Progenitor cell of endocrine pancreas (in vitro differentiated cells): Measurements from ENCODE around the gene IQCE. TPM values are rescaled to one million over a fixed set of nuclear protein-coding genes. Genes with fewer than 3 reads are reported as not detected.

ENCODE experiments used
- DNase-seq: peaks from one replicate; pipeline ENCODE4 v3.0.0; 2021; ENCODE audit warnings: low spot score; ENCODE audit not compliant: unreplicated experiment
- H3K27ac Mint-ChIP-seq: 2 replicates; pipeline ENCODE4 v1.8.0; 2021; ENCODE audit warnings: mild to moderate bottlenecking, moderate library complexity, mixed read lengths
- H3K27me3 Mint-ChIP-seq: 2 replicates; pipeline ENCODE4 v1.8.0; 2021; ENCODE audit warnings: mixed read lengths
- H3K36me3 Mint-ChIP-seq: 2 replicates; pipeline ENCODE4 v1.8.0; 2022; ENCODE audit warnings: mixed read lengths; ENCODE audit not compliant: insufficient read depth
- H3K4me1 Mint-ChIP-seq: 2 replicates; pipeline ENCODE4 v1.8.0; 2021; ENCODE audit warnings: low read depth, mixed read lengths
- H3K4me3 Mint-ChIP-seq: 2 replicates; pipeline ENCODE4 v1.8.0; 2021; ENCODE audit warnings: low read depth, mild to moderate bottlenecking, moderate library complexity, mixed read lengths
- H3K9me3 Mint-ChIP-seq: 2 replicates; pipeline ENCODE4 v1.8.0; 2021; ENCODE audit warnings: low read depth, mixed read lengths
- total RNA-seq: library from RNA; stranded (reverse); gene quantifications from 2 replicates; pipeline ENCODE4 v1.2.1, GENCODE V29; 2021
- TF ChIP-seq, protein P1 (sequence below): fragments of 200-600 bp; sonication (generic); IDR thresholded peaks from one replicate; pipeline ENCODE4 v1.5.0; 2021; ENCODE audit warnings: antibody characterized with exemption, mild to moderate bottlenecking; ENCODE audit not compliant: unreplicated experiment

The IQCE gene
- total RNA-seq, 1 donor from 2014 or later: 32.5 TPM

DNA sequence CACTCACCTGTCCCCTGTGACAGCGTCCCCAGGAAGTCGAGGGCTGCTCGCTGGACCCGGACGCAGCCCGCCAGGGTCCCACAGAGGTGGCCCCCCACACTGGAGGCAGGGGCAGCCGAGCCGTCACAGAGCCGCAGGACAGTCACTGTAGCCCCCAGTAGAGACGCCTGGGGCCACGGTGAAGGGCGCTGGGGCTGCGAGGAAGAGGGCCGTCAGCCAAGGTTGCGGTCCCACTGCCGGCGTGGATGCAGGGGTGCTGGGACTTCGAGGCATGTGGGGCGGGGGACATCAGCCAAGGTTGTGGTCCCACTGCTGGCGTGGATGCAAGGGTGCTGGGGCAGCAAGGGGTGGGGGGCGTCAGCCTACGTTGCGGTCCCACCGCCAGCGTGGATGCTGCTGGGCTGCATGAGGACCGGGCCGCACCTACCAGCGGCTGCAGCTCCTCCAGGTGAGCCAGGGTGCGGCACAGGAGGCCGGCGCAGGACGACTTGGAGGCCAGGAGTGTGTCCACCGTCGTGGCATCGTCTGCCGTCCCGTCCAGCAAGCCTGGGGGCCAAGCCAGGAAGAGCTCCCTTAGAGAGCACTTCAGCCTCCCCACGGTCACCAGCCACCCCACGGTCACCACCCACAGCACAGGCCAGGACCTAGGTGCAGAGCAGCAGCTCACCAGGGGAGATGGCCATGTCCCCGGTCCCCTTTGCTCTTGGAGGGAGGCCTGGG lies 17.3 kb upstream of the IQCE start:
- no peaks in the 10 kb centered on the region for H3K4me1 Mint-ChIP-seq
- no peak for DNase-seq
- no peak overlapping the region for H3K27ac Mint-ChIP-seq
- H3K4me3 Mint-ChIP-seq: no peak overlapping the region
- TF ChIP-seq, protein P1, sequence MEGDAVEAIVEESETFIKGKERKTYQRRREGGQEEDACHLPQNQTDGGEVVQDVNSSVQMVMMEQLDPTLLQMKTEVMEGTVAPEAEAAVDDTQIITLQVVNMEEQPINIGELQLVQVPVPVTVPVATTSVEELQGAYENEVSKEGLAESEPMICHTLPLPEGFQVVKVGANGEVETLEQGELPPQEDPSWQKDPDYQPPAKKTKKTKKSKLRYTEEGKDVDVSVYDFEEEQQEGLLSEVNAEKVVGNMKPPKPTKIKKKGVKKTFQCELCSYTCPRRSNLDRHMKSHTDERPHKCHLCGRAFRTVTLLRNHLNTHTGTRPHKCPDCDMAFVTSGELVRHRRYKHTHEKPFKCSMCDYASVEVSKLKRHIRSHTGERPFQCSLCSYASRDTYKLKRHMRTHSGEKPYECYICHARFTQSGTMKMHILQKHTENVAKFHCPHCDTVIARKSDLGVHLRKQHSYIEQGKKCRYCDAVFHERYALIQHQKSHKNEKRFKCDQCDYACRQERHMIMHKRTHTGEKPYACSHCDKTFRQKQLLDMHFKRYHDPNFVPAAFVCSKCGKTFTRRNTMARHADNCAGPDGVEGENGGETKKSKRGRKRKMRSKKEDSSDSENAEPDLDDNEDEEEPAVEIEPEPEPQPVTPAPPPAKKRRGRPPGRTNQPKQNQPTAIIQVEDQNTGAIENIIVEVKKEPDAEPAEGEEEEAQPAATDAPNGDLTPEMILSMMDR: no peak
- H3K9me3 Mint-ChIP-seq: no peaks in the 10 kb centered on the region
- peaks cover 4% of the 10 kb centered on the region for H3K36me3 Mint-ChIP-seq
- H3K27me3 Mint-ChIP-seq: no peaks in the 10 kb centered on the region

DNA sequence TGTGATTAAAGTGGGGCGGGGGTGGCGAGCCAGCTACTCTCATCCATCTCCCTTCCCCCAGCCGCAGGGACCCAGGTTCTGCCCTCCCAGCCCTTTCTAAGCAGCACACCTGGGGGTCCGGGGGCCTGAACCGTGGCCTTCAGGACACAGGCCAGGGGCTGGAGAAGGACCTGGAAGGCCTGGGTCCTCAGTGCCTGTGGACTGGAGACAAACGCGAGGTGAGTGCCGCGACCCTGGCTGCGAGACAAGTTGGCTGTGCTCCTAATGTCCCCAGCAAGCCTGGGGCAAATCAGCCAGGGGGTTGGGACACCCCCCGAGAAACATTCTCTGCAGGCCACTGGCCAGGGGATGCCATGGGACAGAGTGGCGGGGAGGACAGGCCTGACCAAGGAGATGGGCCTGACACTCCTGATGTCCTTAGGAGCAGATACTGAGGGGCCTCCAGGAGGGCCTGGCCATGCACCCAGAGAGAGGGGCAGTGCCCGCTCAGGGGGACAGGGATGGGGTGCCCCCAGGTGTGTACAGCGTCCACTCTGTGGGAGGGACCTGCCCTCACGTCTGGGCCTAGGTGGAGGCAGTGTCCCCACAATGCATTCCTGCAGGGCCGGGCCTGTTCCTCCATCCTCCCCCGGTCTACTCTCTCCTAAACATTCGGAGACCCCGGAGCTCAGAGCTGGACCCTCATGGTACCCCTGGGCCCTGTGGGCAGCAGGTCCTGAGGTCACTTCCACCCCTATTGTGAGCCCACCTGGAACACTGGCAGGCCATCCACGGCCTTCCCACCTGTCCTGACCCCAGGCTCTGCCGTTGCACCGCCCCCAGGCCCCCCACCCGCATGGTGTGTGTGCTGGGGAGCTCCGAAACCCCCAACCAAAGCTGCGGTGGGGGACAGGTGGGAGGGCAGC lies 16.5 kb upstream of the IQCE start:
- H3K36me3 Mint-ChIP-seq: peaks cover 8% of the 10 kb centered on the region
- H3K27me3 Mint-ChIP-seq: no peaks in the 10 kb centered on the region
- no peaks in the 10 kb centered on the region for H3K4me1 Mint-ChIP-seq
- no peak overlapping the region for H3K4me3 Mint-ChIP-seq
- DNase-seq: no peak
- H3K27ac Mint-ChIP-seq: no peak overlapping the region
- TF ChIP-seq, protein P1: no peak
- H3K9me3 Mint-ChIP-seq: no peaks in the 10 kb centered on the region

DNA sequence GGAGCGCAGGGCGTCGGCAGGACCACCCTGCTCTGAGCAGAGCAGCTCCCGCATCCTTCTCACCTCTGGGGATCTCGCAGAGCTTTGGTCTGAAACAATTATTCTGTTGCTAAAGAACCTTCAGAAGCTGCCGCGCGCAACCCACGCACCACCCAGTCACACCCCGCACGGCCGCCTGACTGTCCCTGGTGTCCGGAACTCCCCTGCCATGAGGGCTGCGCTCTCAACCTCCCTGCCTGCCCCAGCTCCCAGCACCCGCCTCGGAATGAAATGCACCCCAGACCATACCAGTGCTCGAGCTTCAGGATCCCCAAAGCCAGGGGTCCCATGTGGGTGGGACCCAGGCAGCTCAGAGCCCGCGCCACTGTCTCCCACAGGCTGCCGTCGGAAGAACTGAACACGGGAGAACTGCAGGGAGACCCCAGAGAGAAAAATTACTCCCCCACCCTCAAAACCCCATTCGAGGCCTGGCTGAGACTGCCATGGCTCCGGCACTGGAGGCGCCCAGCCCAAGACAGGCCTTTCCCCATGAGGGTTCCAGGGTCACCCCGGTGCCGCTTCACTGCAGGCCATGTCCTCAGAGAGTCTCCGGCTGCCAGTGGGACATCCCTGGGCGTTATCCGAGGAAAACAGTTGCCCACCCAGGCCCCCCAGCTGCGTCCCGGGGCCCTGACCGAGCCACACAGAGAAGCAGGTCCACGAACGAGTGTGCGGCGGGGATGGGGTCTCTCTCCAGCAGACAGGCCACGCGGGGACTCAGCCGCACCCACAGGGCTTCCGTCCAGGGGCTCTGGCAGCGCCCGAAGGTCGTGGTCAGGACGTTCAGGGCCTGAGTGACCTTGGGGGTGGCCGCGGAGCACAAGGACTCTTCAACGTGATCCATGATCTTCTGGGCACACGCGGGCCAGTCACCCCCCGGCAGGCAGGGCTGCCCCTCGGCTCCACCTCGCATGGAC lies 15.6 kb upstream of the IQCE start:
- H3K4me1 Mint-ChIP-seq: no peaks in the 10 kb centered on the region
- no peak for DNase-seq
- H3K27me3 Mint-ChIP-seq: no peaks in the 10 kb centered on the region
- no peak overlapping the region for H3K4me3 Mint-ChIP-seq
- peaks cover 12% of the 10 kb centered on the region for H3K36me3 Mint-ChIP-seq
- TF ChIP-seq, protein P1: no peak
- peak overlapping the region; percentile 71 for H3K27ac Mint-ChIP-seq
- H3K9me3 Mint-ChIP-seq: no peaks in the 10 kb centered on the region

DNA sequence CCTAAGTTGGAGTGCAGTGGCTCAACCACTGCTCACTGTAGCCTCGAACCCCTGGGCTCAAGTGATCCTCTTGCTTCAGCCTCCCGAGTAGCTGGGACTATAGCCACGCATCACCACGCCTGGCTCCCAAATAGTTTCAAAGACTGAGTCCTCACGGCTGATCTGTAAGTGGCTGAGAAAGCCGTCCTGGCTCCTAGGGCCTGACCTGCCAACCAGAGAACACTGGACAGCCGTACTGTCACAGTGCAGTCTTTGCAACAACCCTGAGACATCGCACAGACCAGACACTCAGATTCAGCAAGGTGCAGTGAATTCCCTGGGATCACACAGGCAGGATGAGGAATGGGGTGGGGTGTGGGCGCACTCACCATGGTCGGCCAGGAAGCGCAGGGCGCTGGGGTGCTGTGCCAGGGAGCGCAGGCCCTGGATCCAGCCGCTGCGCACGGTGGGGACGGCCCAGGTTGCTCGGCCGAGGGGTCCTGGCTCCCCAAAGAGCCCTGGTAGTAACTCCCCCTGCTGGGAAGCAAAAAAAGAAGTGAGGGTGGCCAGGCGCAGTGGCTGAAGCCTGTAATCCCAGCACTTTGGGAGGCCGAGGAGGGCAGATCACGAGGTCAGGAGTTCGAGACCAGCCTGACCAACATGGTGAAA lies 14.1 kb upstream of the IQCE start:
- no peaks in the 10 kb centered on the region for H3K27me3 Mint-ChIP-seq
- H3K4me1 Mint-ChIP-seq: no peaks in the 10 kb centered on the region
- no peaks in the 10 kb centered on the region for H3K9me3 Mint-ChIP-seq
- H3K27ac Mint-ChIP-seq: no peak overlapping the region
- H3K36me3 Mint-ChIP-seq: peaks cover 17% of the 10 kb centered on the region
- no peak for DNase-seq
- TF ChIP-seq, protein P1: no peak
- no peak overlapping the region for H3K4me3 Mint-ChIP-seq
